Liver (tissue), 3 donors: Measurements from ENCODE around the gene TPPP3.

Experiments
- RAD21 ChIP-seq, 2 donors: IDR thresholded peaks; 2 replicates each; pipeline ENCODE4 v1.6.1; 2016; ENCODE audit warnings: antibody characterized with exemption in 2 of 2, mild to moderate bottlenecking in 2 of 2
- TF ChIP-seq, protein P1 (sequence below): fragments of 150-350 bp; IDR thresholded peaks from 2 replicates; pipeline ENCODE4 v1.5.1; 2017; ENCODE audit warnings: improper control_type of control experiment, low read depth, low read length; ENCODE audit not compliant: missing input control
- donor health status: healthy.
- donor health status: healthy.

DNA sequence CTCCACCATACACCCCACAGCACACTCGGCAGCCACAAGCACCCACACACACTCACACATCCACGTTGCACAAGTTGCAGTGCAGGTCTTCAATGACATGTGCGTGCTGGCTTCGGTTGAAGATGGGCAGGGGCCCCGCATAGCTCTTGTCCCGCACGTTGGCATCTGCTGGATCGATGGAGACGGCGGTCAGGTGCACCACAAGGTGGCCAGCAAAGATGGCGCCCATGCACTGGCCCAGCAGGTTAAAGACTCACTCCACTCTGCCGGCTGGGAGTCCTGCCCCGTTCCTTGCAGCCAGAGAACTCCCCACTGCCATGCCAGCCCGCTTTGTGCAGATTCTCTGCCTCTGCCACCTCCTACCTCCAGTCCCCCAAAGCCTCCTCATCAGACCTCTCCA, 7.6 kb upstream of the TPPP3 start:
- TF ChIP-seq, protein P1, sequence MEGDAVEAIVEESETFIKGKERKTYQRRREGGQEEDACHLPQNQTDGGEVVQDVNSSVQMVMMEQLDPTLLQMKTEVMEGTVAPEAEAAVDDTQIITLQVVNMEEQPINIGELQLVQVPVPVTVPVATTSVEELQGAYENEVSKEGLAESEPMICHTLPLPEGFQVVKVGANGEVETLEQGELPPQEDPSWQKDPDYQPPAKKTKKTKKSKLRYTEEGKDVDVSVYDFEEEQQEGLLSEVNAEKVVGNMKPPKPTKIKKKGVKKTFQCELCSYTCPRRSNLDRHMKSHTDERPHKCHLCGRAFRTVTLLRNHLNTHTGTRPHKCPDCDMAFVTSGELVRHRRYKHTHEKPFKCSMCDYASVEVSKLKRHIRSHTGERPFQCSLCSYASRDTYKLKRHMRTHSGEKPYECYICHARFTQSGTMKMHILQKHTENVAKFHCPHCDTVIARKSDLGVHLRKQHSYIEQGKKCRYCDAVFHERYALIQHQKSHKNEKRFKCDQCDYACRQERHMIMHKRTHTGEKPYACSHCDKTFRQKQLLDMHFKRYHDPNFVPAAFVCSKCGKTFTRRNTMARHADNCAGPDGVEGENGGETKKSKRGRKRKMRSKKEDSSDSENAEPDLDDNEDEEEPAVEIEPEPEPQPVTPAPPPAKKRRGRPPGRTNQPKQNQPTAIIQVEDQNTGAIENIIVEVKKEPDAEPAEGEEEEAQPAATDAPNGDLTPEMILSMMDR, result no peak
- no peak for TF ChIP-seq RAD21 (IDR thresholded peaks at IDR 0.05)
